ENCODE data around the gene LPCAT2. TPM values are rescaled to one million over a fixed set of nuclear protein-coding genes. Genes with fewer than 3 reads are reported as not detected.

Gene LPCAT2
- total and polyA plus RNA-seq, 2 of the 8 experiments (the other 6 are each of a cell fraction or from before 2014, with no cell fraction given) = 2.2 to 10.6 TPM

DNA sequence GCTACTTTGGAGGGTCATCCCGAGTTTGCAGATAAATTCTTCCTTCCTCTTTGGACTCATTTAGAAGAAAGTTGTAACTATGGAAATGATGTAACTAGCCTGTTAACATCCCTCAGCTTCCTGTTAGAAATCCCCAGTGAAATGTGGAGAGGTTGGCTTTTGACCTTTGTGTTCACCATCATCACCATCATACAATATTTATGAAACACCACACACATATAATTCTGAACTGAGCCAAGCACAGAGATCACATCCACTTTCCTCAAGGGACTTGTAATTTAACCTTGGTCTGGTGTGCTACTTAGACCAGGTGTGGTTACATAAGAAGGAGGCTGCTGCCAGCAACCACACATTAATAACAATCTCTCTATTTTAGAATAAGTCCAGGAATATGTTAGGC, 60.2 kb downstream of the LPCAT2 start:
- no peaks in the 10 kb centered on the region for H3K36me3 ChIP-seq (ENCODE audit: control insufficient read depth in 2 of 4, insufficient read depth in 4 of 4, low read length in 3 of 4)
- no peak overlapping the region for H3K4me2 ChIP-seq (ENCODE audit: insufficient read depth in 1 of 2, low read depth in 2 of 2, low read length in 2 of 2)
- no peak overlapping the region for H3K23ac ChIP-seq (ENCODE audit: insufficient read length)
- no peak overlapping the region for H3K4ac ChIP-seq (replicated peaks; ENCODE audit: insufficient read length, low read depth, low read length)
- H3K23me2 ChIP-seq (ENCODE audit: low read depth, low read length) = no peaks in the 10 kb centered on the region
- H2BK12ac ChIP-seq (ENCODE audit: low read depth, low read length) = no peak overlapping the region
- H2AK5ac ChIP-seq (ENCODE audit: low read depth, low read length) = no peak overlapping the region
- H3K4me3 ChIP-seq (ENCODE audit: extremely low read depth in 1 of 4, insufficient read depth in 2 of 4, low read depth in 3 of 4, low read length in 4 of 4) = no peak overlapping the region
- H4K91ac ChIP-seq (replicated peaks; ENCODE audit: insufficient read length, low read length) = no peak overlapping the region
- no peak overlapping the region for H4K5ac ChIP-seq (ENCODE audit: insufficient read length, low read depth, low read length)
- no peak overlapping the region for H3K56ac ChIP-seq (replicated peaks; ENCODE audit: insufficient read length, low read depth, low read length)
- FAIRE-seq (no peak), DNase-seq (ENCODE audit: low read depth in 1 of 2, low spot score in 2 of 2) (no peak)
- H3K27me3 ChIP-seq (replicated peaks in 1 of 4; ENCODE audit: control insufficient read depth in 3 of 4, extremely low read depth in 1 of 4, insufficient read depth in 3 of 4, low read length in 3 of 4) = no peaks in the 10 kb centered on the region
- no peak overlapping the region for H2BK15ac ChIP-seq (ENCODE audit: low read length)
- no peak overlapping the region for H4K8ac ChIP-seq (ENCODE audit: extremely low read depth, insufficient read depth, low read length)
- H2BK5ac ChIP-seq (ENCODE audit: low read depth, low read length) = no peak overlapping the region
- CTCF ChIA-PET (ENCODE audit: partially characterized antibody) = interaction anchor here (1.1 kb wide), 1 partner anchor 70 kb away, joined by 3 read pairs; no protein-coding TSS in a partner anchor
- H3K27ac ChIP-seq (ENCODE audit: low read depth, low read length) = no peak overlapping the region
- POLR2A ChIA-PET (ENCODE audit: partially characterized antibody) = interaction anchor here (1.1 kb wide), 1 partner anchor 14 kb away, joined by 3 read pairs; no protein-coding TSS in a partner anchor
- H3K9ac ChIP-seq (replicated peaks in 1 of 4; ENCODE audit: extremely low read depth in 1 of 4, low read depth in 3 of 4, low read length in 3 of 4) = no peak overlapping the region
- H3K79me1 ChIP-seq (ENCODE audit: low read depth, low read length) = no peaks in the 10 kb centered on the region
- 86% methylated on average over 1 of the region's 1 CpG; no CpG with 5 or more reads in 1 of the 2 experiments for WGBS, 2 experiments (ENCODE audit: extremely low coverage in 1 of 2, insufficient coverage in 1 of 2, insufficient read length in 1 of 2, insufficient replicate concordance in 2 of 2, low coverage in 1 of 2, low lambda C conversion rate in 2 of 2, missing lambda C conversion rate in 1 of 2)
- H3K79me2 ChIP-seq (ENCODE audit: control insufficient read depth in 1 of 2, insufficient read depth in 2 of 2, low read length in 2 of 2) = no peaks in the 10 kb centered on the region
- no peaks in the 10 kb centered on the region for H3K9me3 ChIP-seq (ENCODE audit: insufficient read depth in 2 of 2, low read depth in 1 of 2, low read length in 1 of 2)
- no peak overlapping the region for H2BK120ac ChIP-seq (replicated peaks; ENCODE audit: low read depth, low read length)
- H3K18ac ChIP-seq (ENCODE audit: extremely low read depth, low read length) = no peak overlapping the region
- no peaks in the 10 kb centered on the region for H4K20me1 ChIP-seq (replicated peaks in 1 of 2; ENCODE audit: control insufficient read depth in 1 of 2, insufficient read depth in 2 of 2, low read length in 2 of 2)
- no peak overlapping the region for H2BK20ac ChIP-seq (ENCODE audit: low read length)
- no peak overlapping the region for H3K14ac ChIP-seq (ENCODE audit: insufficient read length)
- H2AFZ ChIP-seq (ENCODE audit: low read length) = no peak overlapping the region
- no peak for TF ChIP-seq SIRT6 (IDR thresholded peaks at IDR 0.05; ENCODE audit: low read length)
- no peak for TF ChIP-seq PHF8 (conservative IDR thresholded peaks at IDR 0.05; ENCODE audit: low read depth, low read length)
- no peak for TF ChIP-seq BACH1 (IDR thresholded peaks at IDR 0.05; ENCODE audit: low read length)
- TF ChIP-seq HDAC2 (IDR thresholded peaks at IDR 0.05; ENCODE audit: borderline replicate concordance in 1 of 2, low read depth in 2 of 2, low read length in 2 of 2) = no peak
- H3K4me1 ChIP-seq (replicated peaks in 1 of 4; ENCODE audit: control insufficient read depth in 3 of 4, insufficient read depth in 4 of 4, low read length in 3 of 4) = no peaks in the 10 kb centered on the region
